NCI-H2171 treated with DMSO at 0.1 percent for 48 hours (cell line): ENCODE data around the gene MFSD6.

Source experiments
- DNase-seq: peaks from one replicate; lab custom pipeline; 2025; lab: John Stamatoyannopoulos, UW

Gene MFSD6

DNA sequence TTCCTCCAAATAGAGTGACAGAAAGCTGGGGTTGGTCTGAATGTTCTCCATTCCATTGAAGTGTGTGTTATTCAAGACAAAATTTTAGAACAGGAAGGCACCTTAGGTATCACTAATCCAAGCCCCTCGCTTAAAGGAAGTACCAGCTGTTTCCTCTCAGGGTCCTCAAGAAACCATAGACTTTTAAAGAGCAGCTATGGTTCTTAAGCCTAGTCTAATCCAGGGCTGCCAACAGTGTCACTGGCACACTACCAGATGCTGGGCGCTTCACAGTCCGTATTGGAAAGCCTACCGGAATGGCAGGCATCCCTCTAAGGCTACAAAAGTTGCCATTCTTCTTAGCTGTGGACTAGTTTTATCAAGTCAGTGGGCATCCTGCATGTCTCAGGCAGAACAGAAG lies 124.4 kb downstream of the MFSD6 start:
- DNase-seq, result no peak

DNA sequence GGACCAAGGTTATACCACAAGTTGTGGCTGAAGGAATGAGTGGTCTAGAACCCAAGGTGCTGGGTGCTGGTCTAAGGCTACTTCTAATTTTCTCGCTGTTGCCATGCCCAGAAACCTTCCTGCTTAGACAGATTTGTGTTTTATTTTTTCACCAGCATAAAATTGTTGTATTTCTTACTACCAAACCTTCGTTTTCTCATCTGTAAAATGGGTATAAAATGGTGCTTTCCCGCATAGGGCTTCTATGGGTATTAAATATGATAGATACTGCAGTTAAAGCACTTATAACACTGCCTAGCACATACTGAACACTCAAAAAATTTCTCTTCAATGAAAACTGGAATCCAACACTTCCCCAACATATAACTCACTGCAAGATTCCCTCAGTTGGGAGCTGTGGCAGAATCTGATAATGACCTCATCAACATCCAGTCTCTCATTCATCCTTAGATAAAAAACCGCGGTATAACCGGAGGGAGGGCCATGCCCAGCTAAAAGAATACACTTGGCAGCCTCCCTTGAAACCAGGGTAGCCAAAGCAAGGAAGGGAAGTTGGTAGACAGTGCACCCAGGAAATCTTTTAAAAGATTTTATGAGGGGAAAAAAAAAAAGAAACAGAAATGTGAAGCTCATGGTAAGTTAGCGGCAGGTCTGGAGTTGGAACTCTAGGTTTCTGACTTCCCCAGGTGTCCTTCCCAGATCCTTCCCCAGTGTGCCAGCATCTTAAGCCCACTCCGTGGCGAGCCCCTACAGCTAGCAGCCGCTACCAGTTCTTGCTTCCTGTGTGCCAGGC lies 125.2 kb downstream of the MFSD6 start:
- DNase-seq, result no peak

DNA sequence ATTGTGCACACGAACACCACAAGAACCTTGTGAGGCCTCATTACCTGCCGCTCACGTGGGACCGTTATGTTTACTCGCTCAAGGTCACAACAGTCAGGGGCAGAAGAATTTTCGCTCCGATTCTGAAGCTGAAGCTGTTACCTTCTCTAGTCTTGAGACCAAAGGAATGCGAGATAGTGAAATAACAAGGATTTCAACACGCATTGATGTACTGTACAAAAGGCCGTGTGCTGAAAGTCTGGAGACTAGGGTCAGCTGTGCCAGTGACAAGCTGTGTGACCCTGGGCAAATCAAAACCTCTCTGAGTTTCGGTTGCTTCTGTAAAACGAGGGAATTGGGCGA lies 125.8 kb downstream of the MFSD6 start:
- no peak for DNase-seq

DNA sequence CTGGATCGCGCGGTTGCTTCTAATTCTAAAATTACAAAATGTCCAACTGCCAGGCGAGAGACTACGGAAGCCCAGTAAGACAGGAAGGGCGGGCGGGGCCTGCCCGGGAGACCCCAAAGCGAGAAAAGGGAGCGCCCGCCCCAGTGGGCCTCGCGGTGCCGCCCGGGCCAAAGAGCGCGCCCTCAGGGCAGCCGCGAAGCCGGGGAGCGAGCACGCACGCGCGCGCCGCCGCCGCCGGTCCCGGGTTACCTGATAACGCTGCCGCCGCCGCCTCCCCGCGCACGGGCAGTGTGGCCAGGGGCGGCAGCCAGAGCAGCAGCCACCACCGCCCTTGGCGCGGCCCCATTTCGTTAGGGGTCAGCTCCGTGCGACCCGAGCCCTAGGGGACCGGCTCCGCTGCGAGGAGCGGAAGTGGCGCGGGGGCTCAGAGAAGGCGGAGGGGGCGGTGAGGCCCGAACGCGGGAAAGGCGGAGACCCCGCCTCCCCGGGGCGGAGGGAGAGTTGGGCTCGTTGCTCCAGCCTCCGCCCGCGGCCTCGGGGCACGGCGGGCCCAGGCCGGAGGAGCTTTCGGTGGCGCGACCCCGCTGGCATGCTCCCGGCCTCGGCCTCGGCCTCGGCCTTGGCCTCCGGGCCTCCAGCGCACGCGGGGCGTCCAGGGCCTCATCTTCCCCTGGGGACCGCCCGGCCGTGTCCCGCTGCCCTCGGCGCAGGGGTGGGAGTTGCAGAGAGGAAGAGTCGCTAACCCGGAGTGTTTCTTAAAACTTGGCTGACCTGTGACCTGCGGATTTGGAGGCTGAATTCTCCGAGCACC lies 126.4 kb downstream of the MFSD6 start, which contains the start of gene NEMP2:
Gene NEMP2 (minus strand): TSS at position 413 of the 811 bp plus-strand sequence. CDS start 67 bp downstream, at position 346.
- peak; percentile 80 for DNase-seq

DNA sequence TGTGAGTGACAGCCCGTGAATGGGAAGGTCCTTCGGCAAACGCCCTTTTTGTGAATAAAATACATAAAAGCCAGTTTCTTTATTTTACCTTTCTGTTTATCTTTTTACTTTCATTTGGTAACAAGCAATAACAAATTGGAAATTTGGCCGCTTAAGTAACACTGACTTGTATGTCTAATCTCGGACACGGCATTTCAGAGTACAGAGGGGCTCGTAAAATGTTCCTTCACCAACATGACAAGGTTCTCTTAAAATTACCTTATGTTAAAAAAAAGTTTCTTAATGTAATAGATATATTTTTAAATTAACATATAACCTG lies 126.9 kb downstream of the MFSD6 start:
- DNase-seq, result no peak

DNA sequence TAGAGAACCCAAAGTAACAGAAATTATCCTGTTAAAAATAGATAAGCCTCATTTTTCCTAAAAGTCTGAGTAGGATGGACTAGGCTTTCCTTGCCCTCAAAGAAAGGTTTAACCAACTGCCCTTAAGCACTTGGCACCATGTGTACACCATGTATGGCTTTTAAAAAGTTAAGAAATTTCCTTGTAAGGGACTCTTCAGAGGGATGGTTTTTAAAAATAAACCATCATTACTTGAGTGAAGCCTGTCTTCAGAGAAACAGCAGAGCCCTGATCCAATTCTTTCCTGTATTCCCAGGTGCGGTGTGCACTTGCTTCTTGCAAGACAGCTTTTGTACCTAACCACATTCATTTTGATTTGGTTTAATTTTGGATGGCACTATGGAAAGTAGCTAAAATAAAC lies 127.4 kb downstream of the MFSD6 start:
- DNase-seq, result no peak

DNA sequence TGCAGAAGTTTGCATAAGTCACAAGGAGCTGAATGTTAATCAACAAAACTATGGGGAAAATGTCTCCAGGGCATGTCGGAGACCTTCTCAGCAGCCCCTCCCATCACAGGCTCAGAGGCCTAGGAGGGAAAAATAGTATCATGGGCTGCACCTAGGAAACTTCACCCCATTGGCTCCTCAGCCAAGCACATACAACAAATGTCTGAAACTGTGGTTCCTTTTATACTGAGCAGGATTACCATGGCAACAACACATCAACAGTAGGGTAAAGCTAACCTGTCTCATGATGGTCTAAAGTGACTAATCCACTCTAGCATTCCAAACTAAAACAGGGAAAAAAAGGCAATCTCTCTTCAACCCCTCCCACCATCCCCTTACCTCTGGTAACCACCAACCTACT lies 129.6 kb downstream of the MFSD6 start:
- no peak for DNase-seq

DNA sequence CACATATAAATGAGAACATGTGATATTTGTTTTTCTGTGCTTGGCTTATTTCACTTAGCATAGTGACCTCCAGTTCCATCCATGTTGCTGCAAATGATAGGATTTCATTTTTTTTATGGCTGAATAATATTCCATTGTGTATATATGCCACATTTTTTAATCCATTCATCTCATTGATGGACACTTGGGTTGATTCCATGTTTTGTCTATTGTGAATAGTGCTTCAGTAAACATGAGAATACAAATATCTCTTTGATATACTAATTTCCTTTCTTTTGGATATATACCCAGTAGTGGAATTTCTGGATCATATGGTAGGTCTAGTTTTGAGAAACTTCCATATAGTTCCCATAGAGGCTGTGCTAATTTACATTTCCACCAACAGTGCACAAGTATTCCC lies 130.0 kb downstream of the MFSD6 start:
- no peak for DNase-seq

DNA sequence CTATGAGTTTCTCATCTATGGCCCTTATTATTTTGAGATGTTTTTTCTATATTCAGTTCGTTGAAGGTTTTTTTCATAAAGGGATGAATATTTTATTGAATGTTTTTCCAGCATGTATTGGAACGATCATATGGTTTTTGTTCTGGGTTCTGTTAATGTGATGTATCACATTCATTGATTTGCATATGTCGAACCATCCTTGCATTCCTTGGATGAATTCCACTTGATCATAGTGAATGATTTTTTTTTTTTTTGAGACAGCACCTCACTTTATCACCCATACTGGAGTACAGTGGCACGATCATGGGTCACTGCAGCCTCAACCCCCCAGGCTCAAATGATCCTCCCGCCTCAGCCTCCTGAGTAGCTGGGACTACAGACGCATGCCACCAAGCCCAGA lies 131.9 kb downstream of the MFSD6 start:
- no peak for DNase-seq

DNA sequence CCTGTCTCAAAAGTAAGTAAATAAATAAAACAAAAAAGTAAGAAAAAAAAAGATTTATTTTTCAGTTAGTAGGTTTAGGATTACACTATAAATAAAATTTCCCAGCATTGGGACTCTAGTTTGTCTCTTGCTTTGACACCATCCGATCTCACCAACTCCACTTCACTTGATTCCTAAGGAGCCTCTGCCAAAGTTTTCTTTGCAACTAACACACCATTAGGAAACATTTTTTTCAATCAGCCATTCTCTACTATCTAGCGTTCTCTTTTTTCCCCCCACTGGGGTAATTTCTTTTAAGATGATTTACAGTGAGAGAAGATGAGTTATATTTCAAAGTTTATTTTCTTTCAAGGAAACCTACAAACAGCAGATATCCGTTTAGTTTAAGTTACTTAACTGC lies 136.9 kb downstream of the MFSD6 start:
- DNase-seq, result no peak

DNA sequence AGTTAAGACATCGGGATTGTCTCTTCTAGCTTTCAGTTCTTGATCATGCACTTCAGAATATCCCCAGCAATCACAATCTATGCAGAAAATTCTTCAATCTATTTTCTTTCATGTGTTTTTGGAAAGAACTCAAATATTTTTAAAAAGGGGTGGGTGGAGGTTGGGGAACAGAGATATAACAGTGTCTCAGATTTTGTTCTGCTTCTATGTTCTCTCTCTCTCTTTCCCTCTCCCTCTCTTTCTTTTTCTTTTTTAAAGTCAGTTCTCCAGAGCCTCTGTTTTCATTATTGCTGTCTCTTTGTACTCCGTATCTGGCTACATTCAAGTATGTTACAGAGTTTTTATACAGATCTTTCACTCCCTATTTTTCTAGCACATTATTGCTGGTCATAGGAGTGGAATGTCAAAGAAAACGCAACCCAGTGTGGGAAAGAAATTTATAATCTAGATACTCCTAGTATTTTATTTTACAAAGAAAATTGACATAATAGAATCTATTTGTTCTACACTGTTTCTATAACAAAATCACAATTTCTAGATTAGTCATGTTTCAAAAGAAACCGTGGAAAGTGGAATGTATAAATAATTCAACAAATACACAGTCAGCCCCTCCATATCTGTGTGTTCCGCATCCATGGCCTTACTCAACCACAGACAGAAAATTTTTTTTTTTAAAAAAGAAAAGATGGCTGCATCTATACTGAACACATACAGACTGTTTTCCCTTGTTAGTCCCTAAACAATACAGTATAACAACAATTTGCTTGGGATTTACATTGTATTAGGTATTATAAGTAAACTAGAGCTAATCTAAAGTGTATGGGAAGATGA lies 137.6 kb downstream of the MFSD6 start:
- DNase-seq, result no peak

DNA sequence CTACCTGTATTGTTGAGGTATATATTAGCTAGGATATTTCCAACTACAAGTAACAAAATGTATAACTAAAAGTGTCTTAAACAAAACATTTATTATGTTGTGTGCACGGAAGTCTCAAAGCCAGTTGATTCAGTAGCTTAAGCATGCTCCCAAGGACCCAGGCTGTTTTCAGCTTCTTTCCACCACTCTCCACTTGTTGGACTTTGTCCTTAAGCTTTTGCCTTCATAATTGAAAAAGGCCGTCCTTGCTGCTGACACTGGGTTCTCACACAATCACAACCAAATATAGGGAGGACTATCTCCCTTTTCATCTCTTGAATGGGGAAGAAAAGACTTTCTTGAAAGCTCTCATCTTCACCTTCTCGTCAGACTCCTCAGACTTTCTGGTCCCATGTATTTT lies 138.6 kb downstream of the MFSD6 start:
- no peak for DNase-seq

DNA sequence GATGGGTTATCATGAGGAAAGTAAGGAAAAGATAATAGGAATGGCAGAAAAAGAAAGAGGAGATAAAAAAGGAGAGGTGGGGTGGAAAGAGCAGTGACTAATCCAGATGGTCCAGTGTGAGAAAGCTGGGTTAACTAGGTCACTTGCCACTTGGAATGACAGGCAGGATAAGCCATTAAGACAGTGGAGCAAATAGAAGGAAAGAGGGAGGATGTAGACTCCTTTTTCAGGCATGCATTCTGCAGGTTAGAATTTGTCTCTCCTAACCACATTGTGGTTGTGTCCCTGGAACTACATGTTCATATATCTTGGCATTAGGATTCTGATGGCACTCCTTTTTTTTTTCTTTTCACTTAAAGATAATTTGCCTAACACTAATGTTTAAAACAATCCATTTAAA lies 139.7 kb downstream of the MFSD6 start:
- DNase-seq, result no peak

DNA sequence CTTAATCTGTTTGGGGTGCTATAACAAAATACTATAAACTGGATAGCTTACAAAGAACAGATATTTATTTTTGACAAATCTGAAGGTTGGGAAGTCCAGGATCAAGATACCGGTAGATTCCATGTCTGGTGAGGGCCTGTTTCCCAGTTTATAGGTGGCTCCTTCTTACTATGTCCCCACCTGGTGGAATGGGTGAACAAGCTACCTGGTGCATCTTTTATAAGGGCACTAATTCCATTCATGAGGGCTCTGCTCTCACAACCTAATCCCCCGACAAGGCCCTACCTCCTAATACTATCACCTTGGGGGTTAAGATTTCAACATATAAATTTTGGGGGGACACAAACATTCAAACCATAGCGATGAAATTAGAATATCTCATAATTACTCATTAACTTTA lies 142.0 kb downstream of the MFSD6 start:
- DNase-seq, result no peak
